Astrocyte (in vitro differentiated cells and primary cell): ENCODE measurements around the gene AGPAT3. TPM values are rescaled to one million over a fixed set of nuclear protein-coding genes. Genes with fewer than 3 reads are reported as not detected.

Experiments
- DNase-seq: peaks from one replicate; pipeline ENCODE4 v3.0.0-alpha.2; 2010; ENCODE audit warnings: low read depth
- FAIRE-seq: peaks from 2 replicates; lab custom pipeline; 2011; peaks lifted over from hg19 to GRCh38; lab: Jason Lieb, UNC
- H2AFZ ChIP-seq: 2 replicates; pipeline ENCODE4 v1.6.0; 2012; ENCODE audit warnings: low read depth, low read length, inconsistent platforms
- H3K27ac ChIP-seq: 2 replicates; pipeline ENCODE4 v1.5.1; 2011; ENCODE audit warnings: low read depth, low read length, inconsistent platforms
- H3K27me3 ChIP-seq: 2 replicates; pipeline ENCODE4 v1.6.0; 2011; ENCODE audit warnings: low read length, inconsistent platforms; ENCODE audit not compliant: insufficient read depth
- H3K36me3 ChIP-seq: 2 replicates; pipeline ENCODE4 v1.5.1; 2011; ENCODE audit warnings: low read length, inconsistent platforms; ENCODE audit not compliant: insufficient read depth
- H3K4me1 ChIP-seq: 2 replicates; pipeline ENCODE4 v1.5.1; 2011; ENCODE audit warnings: low read length, inconsistent platforms; ENCODE audit not compliant: insufficient read depth
- H3K4me2 ChIP-seq: 2 replicates; pipeline ENCODE4 v1.6.0; 2012; ENCODE audit warnings: low read length, inconsistent platforms
- H3K4me3 ChIP-seq: 2 replicates; pipeline ENCODE4 v1.5.1; 2011; ENCODE audit warnings: low read depth, mild to moderate bottlenecking, low read length, inconsistent platforms; ENCODE audit not compliant: insufficient read depth
- H3K79me2 ChIP-seq: 2 replicates; pipeline ENCODE4 v1.6.0; 2012; ENCODE audit warnings: mild to moderate bottlenecking, low read length, inconsistent platforms; ENCODE audit not compliant: insufficient read depth
- H3K9ac ChIP-seq: 2 replicates; pipeline ENCODE4 v1.6.0; 2012; ENCODE audit warnings: mild to moderate bottlenecking, low read length, inconsistent platforms
- H3K9me3 ChIP-seq: 2 replicates; pipeline ENCODE4 v1.5.1; 2012; ENCODE audit warnings: low read depth, mild to moderate bottlenecking, low read length, inconsistent platforms; ENCODE audit not compliant: insufficient read depth
- H4K20me1 ChIP-seq: 2 replicates; pipeline ENCODE4 v1.6.0; 2012; ENCODE audit warnings: low read length, inconsistent platforms; ENCODE audit not compliant: insufficient read depth
- H3K27ac Mint-ChIP-seq: one replicate; pipeline ENCODE4 v1.8.0; 2021; ENCODE audit warnings: mild to moderate bottlenecking, mixed read lengths; ENCODE audit not compliant: unreplicated experiment
- H3K27me3 Mint-ChIP-seq: one replicate; pipeline ENCODE4 v1.8.0; 2021; ENCODE audit warnings: low read depth, mixed read lengths; ENCODE audit not compliant: unreplicated experiment
- H3K36me3 Mint-ChIP-seq: one replicate; pipeline ENCODE4 v1.8.0; 2021; ENCODE audit warnings: low read depth, mixed read lengths; ENCODE audit not compliant: unreplicated experiment
- H3K4me1 Mint-ChIP-seq: one replicate; pipeline ENCODE4 v1.8.0; 2021; ENCODE audit warnings: low read depth, mixed read lengths; ENCODE audit not compliant: unreplicated experiment
- H3K4me3 Mint-ChIP-seq: one replicate; pipeline ENCODE4 v1.8.0; 2021; ENCODE audit warnings: mild to moderate bottlenecking, moderate library complexity, mixed read lengths; ENCODE audit not compliant: unreplicated experiment
- H3K9me3 Mint-ChIP-seq: one replicate; pipeline ENCODE4 v1.8.0; 2021; ENCODE audit warnings: mild to moderate bottlenecking, mixed read lengths; ENCODE audit not compliant: unreplicated experiment
- CTCF ChIP-seq: IDR thresholded peaks from 2 replicates; pipeline ENCODE4 v1.5.1; 2011; ENCODE audit warnings: low read depth, mild to moderate bottlenecking, inconsistent platforms, low read length, moderate library complexity; ENCODE audit not compliant: insufficient read depth
- EZH2 ChIP-seq: IDR thresholded peaks from 2 replicates; pipeline ENCODE4 v1.6.1; 2012; ENCODE audit warnings: mild to moderate bottlenecking, low read length, inconsistent platforms; ENCODE audit not compliant: insufficient read depth
- total RNA-seq: library from RNA; stranded (reverse); gene quantifications from 2 replicates; pipeline ENCODE4 v1.2.1, GENCODE V29; 2021

AGPAT3 gene
- total RNA-seq, 1 donor from 2014 or later = 34.7 TPM

- Mint-ChIP-seq H3K27ac (no peak overlapping the region), H3K36me3 (peaks cover 5% of the 10 kb centered on the region), H3K27me3 (no peaks in the 10 kb centered on the region), H3K9me3 (no peaks in the 10 kb centered on the region), H3K4me3 (no peak overlapping the region), H3K4me1 (peaks cover 20% of the 10 kb centered on the region)
- TF ChIP-seq CTCF (no peak), EZH2 (no peak)
- H3K9ac ChIP-seq = no peak overlapping the region
- no peak overlapping the region for H3K27ac ChIP-seq
- no peak for FAIRE-seq
- peaks cover 10% of the 10 kb centered on the region for H3K4me1 ChIP-seq
- H3K79me2 ChIP-seq = peaks cover 13% of the 10 kb centered on the region
- no peaks in the 10 kb centered on the region for H3K36me3 ChIP-seq
- H3K4me3 ChIP-seq = no peak overlapping the region
- no peaks in the 10 kb centered on the region for H3K9me3 ChIP-seq
- no peak overlapping the region for H2AFZ ChIP-seq
- no peak for DNase-seq
- peaks cover 41% of the 10 kb centered on the region for H4K20me1 ChIP-seq
- H3K27me3 ChIP-seq = no peaks in the 10 kb centered on the region
- no peak overlapping the region for H3K4me2 ChIP-seq
Measured at GRCh38 chr21:43926196-43926595, 61.2 kb downstream of the AGPAT3 start.

GRCh38 chr21:43927591-43928221 lies 62.7 kb downstream of the AGPAT3 start:
- H3K27me3 ChIP-seq = no peaks in the 10 kb centered on the region
- Mint-ChIP-seq H3K36me3 (peaks cover 5% of the 10 kb centered on the region), H3K27ac (no peak overlapping the region), H3K4me3 (no peak overlapping the region), H3K9me3 (no peaks in the 10 kb centered on the region), H3K4me1 (peaks cover 10% of the 10 kb centered on the region), H3K27me3 (no peaks in the 10 kb centered on the region)
- H2AFZ ChIP-seq = no peak overlapping the region
- no peaks in the 10 kb centered on the region for H3K36me3 ChIP-seq
- DNase-seq (no peak), FAIRE-seq (no peak)
- H3K79me2 ChIP-seq = peaks cover 3% of the 10 kb centered on the region
- H3K4me2 ChIP-seq = no peak overlapping the region
- H3K27ac ChIP-seq = no peak overlapping the region
- peaks cover 32% of the 10 kb centered on the region for H4K20me1 ChIP-seq
- no peaks in the 10 kb centered on the region for H3K9me3 ChIP-seq
- H3K4me3 ChIP-seq = no peak overlapping the region
- H3K9ac ChIP-seq = no peak overlapping the region
- H3K4me1 ChIP-seq = no peaks in the 10 kb centered on the region
- TF ChIP-seq CTCF (no peak), EZH2 (no peak)
